ENCODE data around the gene FUT2.

FUT2 gene

GRCh38 chr19:48670699-48671445 lies 24.9 kb upstream of the FUT2 start:
- TF ChIP-seq OSR1 (CRISPR knock-in tag; IDR thresholded peaks at IDR 0.05) (no peak), PPARA (CRISPR knock-in tag; IDR thresholded peaks at IDR 0.05; ENCODE audit: borderline replicate concordance) (no peak), TCF4 (CRISPR knock-in tag; IDR thresholded peaks at IDR 0.05; ENCODE audit: borderline replicate concordance) (no peak), CSDC2 (CRISPR knock-in tag; IDR thresholded peaks at IDR 0.05) (no peak), ZNF565 (CRISPR knock-in tag; conservative IDR thresholded peaks at IDR 0.05; ENCODE audit: low read depth) (no peak), ZNF70 (CRISPR knock-in tag; IDR thresholded peaks at IDR 0.05) (no peak), ESRRG (CRISPR knock-in tag; IDR thresholded peaks at IDR 0.05) (no peak), ZFP3 (CRISPR knock-in tag; IDR thresholded peaks at IDR 0.05) (no peak), TSHZ2 (CRISPR knock-in tag; IDR thresholded peaks at IDR 0.05) (no peak), TOX (CRISPR knock-in tag; IDR thresholded peaks at IDR 0.05; ENCODE audit: borderline replicate concordance) (no peak), ZFP30 (CRISPR knock-in tag; IDR thresholded peaks at IDR 0.05) (no peak), ZNF8 (CRISPR knock-in tag; IDR thresholded peaks at IDR 0.05) (no peak), RARB (CRISPR knock-in tag; IDR thresholded peaks at IDR 0.05) (no peak), ZC3H10 (CRISPR knock-in tag; IDR thresholded peaks at IDR 0.05) (no peak)
- ATAC-seq: no peak

GRCh38 chr19:48671446-48671995 lies 24.2 kb upstream of the FUT2 start:
- ATAC-seq: no peak
- TF ChIP-seq ESRRG (CRISPR knock-in tag; IDR thresholded peaks at IDR 0.05) (no peak), BACH2 (CRISPR knock-in tag; IDR thresholded peaks at IDR 0.05; ENCODE audit: borderline replicate concordance) (no peak), TOX (CRISPR knock-in tag; IDR thresholded peaks at IDR 0.05; ENCODE audit: borderline replicate concordance) (no peak)

GRCh38 chr19:48672994-48673393 lies 22.8 kb upstream of the FUT2 start, which contains the start of gene NTN5:
Gene NTN5 (minus strand): TSS chr19:48673017. CDS start chr19:48670986, 2,031 bp downstream.
- ATAC-seq: no peak
- TF ChIP-seq PATZ1 (CRISPR knock-in tag; IDR thresholded peaks at IDR 0.05; ENCODE audit: borderline replicate concordance) (no peak), SNAI2 (CRISPR knock-in tag; IDR thresholded peaks at IDR 0.05) (no peak), PPARA (CRISPR knock-in tag; IDR thresholded peaks at IDR 0.05; ENCODE audit: borderline replicate concordance) (no peak), CSDC2 (CRISPR knock-in tag; IDR thresholded peaks at IDR 0.05) (no peak), GLIS3 (CRISPR knock-in tag; IDR thresholded peaks at IDR 0.05) (no peak), ISL1 (CRISPR knock-in tag; IDR thresholded peaks at IDR 0.05) (no peak), POU6F1 (CRISPR knock-in tag; IDR thresholded peaks at IDR 0.05; ENCODE audit: borderline replicate concordance, low read depth) (no peak), ARNTL (CRISPR knock-in tag; IDR thresholded peaks at IDR 0.05; ENCODE audit: borderline replicate concordance, low read depth) (no peak), BACH2 (CRISPR knock-in tag; IDR thresholded peaks at IDR 0.05; ENCODE audit: borderline replicate concordance) (no peak), ZC3H10 (CRISPR knock-in tag; IDR thresholded peaks at IDR 0.05) (no peak), ESRRG (CRISPR knock-in tag; IDR thresholded peaks at IDR 0.05) (no peak), ZNF565 (CRISPR knock-in tag; conservative IDR thresholded peaks at IDR 0.05; ENCODE audit: low read depth) (no peak), RARB (CRISPR knock-in tag; IDR thresholded peaks at IDR 0.05) (no peak)

Measured in SK-N-SH treated with all-trans-retinoic acid at 6 μM for 48 hours (cell line).